SK-N-SH (cell line): ENCODE measurements around the gene PPP2R5E.

Experiments used
- EP300 ChIP-seq, 2 experiments: IDR thresholded peaks; 2 replicates each; pipeline versions ENCODE4 v1.4.0 to v1.6.1; 2012; ENCODE audit warnings: borderline replicate concordance in 1 of 2, low read depth in 1 of 2, low read length in 1 of 2
- FOXM1 ChIP-seq: IDR thresholded peaks from 2 replicates; pipeline ENCODE4 v1.4.0; 2012; ENCODE audit warnings: low read depth, mild to moderate bottlenecking
- GATA2 ChIP-seq: sonication (generic); formaldehyde crosslinking; IDR thresholded peaks from 2 replicates; pipeline ENCODE4 v1.5.0; 2020; ENCODE audit warnings: mild to moderate bottlenecking, missing genetic modification reagents
- JUND ChIP-seq: IDR thresholded peaks from 2 replicates; pipeline ENCODE4 v1.4.0; 2012
- MXI1 ChIP-seq: IDR thresholded peaks from 2 replicates; pipeline ENCODE4 v1.6.1; 2012; ENCODE audit warnings: mild to moderate bottlenecking, low read depth, low read length, improper control_type of control experiment
- POLR2AphosphoS5 ChIP-seq: IDR thresholded peaks from 2 replicates; pipeline ENCODE4 v1.6.1; 2012; ENCODE audit warnings: low read depth, low read length
- SIN3A ChIP-seq: IDR thresholded peaks from 2 replicates; pipeline ENCODE4 v1.6.1; 2012; ENCODE audit warnings: low read depth, mild to moderate bottlenecking, low read length, moderate library complexity, borderline replicate concordance
- TF ChIP-seq, protein P1 (sequence below): IDR thresholded peaks from 2 replicates; pipeline ENCODE4 v1.6.1; 2012; ENCODE audit warnings: mild to moderate bottlenecking, low read depth, low read length, moderate library complexity
- TF ChIP-seq, protein P2 (sequence below): fragments of 200-600 bp; sonication (generic); IDR thresholded peaks from 2 replicates; pipeline ENCODE4 v1.6.1; 2017; ENCODE audit warnings: antibody characterized with exemption, mild to moderate bottlenecking, moderate library complexity
- TF ChIP-seq, protein P3 (sequence below): fragments of 150-350 bp; IDR thresholded peaks from 2 replicates; pipeline ENCODE4 v1.6.1; 2017; ENCODE audit warnings: antibody characterized with exemption, low read length, low read depth, borderline replicate concordance
- TF ChIP-seq, protein P4 (sequence below): IDR thresholded peaks from 2 replicates; pipeline ENCODE4; 2012

DNA sequence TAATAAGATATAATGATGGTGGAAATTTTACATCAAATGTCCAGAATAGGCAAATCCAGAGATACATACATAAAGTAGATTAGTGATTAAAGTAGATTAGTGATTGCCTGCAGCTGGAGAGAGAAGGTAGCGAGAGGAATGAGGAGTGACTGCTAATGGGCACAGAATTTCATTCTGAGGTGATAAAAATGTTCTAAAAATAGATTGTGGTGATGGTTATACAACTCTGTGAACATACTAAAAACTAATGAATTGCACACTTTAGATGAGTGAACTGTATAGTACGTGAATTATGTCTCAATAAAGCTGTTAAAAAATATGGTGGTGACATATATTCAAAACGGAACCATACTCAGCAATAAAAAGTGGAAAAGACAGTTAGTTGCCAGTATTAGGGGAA is 41.7 kb downstream of the PPP2R5E start:
- TF ChIP-seq, protein P1, sequence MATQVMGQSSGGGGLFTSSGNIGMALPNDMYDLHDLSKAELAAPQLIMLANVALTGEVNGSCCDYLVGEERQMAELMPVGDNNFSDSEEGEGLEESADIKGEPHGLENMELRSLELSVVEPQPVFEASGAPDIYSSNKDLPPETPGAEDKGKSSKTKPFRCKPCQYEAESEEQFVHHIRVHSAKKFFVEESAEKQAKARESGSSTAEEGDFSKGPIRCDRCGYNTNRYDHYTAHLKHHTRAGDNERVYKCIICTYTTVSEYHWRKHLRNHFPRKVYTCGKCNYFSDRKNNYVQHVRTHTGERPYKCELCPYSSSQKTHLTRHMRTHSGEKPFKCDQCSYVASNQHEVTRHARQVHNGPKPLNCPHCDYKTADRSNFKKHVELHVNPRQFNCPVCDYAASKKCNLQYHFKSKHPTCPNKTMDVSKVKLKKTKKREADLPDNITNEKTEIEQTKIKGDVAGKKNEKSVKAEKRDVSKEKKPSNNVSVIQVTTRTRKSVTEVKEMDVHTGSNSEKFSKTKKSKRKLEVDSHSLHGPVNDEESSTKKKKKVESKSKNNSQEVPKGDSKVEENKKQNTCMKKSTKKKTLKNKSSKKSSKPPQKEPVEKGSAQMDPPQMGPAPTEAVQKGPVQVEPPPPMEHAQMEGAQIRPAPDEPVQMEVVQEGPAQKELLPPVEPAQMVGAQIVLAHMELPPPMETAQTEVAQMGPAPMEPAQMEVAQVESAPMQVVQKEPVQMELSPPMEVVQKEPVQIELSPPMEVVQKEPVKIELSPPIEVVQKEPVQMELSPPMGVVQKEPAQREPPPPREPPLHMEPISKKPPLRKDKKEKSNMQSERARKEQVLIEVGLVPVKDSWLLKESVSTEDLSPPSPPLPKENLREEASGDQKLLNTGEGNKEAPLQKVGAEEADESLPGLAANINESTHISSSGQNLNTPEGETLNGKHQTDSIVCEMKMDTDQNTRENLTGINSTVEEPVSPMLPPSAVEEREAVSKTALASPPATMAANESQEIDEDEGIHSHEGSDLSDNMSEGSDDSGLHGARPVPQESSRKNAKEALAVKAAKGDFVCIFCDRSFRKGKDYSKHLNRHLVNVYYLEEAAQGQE: no peak
- no peak for TF ChIP-seq FOXM1
- TF ChIP-seq GATA2: no peak
- TF ChIP-seq, protein P2, sequence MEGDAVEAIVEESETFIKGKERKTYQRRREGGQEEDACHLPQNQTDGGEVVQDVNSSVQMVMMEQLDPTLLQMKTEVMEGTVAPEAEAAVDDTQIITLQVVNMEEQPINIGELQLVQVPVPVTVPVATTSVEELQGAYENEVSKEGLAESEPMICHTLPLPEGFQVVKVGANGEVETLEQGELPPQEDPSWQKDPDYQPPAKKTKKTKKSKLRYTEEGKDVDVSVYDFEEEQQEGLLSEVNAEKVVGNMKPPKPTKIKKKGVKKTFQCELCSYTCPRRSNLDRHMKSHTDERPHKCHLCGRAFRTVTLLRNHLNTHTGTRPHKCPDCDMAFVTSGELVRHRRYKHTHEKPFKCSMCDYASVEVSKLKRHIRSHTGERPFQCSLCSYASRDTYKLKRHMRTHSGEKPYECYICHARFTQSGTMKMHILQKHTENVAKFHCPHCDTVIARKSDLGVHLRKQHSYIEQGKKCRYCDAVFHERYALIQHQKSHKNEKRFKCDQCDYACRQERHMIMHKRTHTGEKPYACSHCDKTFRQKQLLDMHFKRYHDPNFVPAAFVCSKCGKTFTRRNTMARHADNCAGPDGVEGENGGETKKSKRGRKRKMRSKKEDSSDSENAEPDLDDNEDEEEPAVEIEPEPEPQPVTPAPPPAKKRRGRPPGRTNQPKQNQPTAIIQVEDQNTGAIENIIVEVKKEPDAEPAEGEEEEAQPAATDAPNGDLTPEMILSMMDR: no peak
- TF ChIP-seq SIN3A: no peak
- TF ChIP-seq POLR2AphosphoS5: no peak
- TF ChIP-seq, protein P3, sequence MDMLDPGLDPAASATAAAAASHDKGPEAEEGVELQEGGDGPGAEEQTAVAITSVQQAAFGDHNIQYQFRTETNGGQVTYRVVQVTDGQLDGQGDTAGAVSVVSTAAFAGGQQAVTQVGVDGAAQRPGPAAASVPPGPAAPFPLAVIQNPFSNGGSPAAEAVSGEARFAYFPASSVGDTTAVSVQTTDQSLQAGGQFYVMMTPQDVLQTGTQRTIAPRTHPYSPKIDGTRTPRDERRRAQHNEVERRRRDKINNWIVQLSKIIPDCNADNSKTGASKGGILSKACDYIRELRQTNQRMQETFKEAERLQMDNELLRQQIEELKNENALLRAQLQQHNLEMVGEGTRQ: no peak
- TF ChIP-seq, protein P4, sequence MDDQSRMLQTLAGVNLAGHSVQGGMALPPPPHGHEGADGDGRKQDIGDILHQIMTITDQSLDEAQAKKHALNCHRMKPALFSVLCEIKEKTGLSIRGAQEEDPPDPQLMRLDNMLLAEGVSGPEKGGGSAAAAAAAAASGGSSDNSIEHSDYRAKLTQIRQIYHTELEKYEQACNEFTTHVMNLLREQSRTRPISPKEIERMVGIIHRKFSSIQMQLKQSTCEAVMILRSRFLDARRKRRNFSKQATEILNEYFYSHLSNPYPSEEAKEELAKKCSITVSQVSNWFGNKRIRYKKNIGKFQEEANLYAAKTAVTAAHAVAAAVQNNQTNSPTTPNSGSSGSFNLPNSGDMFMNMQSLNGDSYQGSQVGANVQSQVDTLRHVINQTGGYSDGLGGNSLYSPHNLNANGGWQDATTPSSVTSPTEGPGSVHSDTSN: no peak
- no peak for TF ChIP-seq EP300 (IDR thresholded peaks at IDR 0.05; ENCODE audit: borderline replicate concordance in 1 of 2, low read depth in 1 of 2, low read length in 1 of 2)
- no peak for TF ChIP-seq JUND
- TF ChIP-seq MXI1: no peak
